H1 (cell line): ENCODE data around the gene SESN1. TPM values are rescaled to one million over a fixed set of nuclear protein-coding genes. Genes with fewer than 3 reads are reported as not detected.

Experiments used
- CTCF ChIA-PET: fragments of 300-600 bp; sonication (Branson Sonifier 250); formaldehyde crosslinking; loops from one replicate; lab custom pipeline; 2021; ENCODE audit not compliant: partially characterized antibody; lab: Charles Lee
- POLR2A ChIA-PET: fragments of 300-600 bp; sonication (Branson Sonifier 250); formaldehyde crosslinking; loops from one replicate; lab custom pipeline; 2021; ENCODE audit warnings: inconsistent platforms; ENCODE audit not compliant: partially characterized antibody; lab: Charles Lee
- DNase-seq, 2 experiments: peaks; one replicate each; pipeline versions ENCODE4 v3.0.0 to v3.0.0-alpha.2; 2010 to 2022; ENCODE audit warnings: low spot score in 2 of 2, low read depth in 1 of 2, mixed read lengths in 1 of 2
- FAIRE-seq: peaks from 2 replicates; lab custom pipeline; 2011; peaks lifted over from hg19 to GRCh38; lab: Jason Lieb, UNC
- H2AFZ ChIP-seq: 2 replicates; pipeline ENCODE4 v1.8.1; 2012; ENCODE audit warnings: low read length, inconsistent platforms
- H2AK5ac ChIP-seq: 2 replicates; pipeline ENCODE4 v1.6.1; 2013; ENCODE audit warnings: low read depth, low read length
- H2BK120ac ChIP-seq: replicated peaks from 2 replicates; pipeline ENCODE3; 2013; ENCODE audit warnings: low read depth, low read length, inconsistent platforms
- H2BK12ac ChIP-seq: 2 replicates; pipeline ENCODE4 v1.6.1; 2013; ENCODE audit warnings: low read depth, low read length
- H2BK15ac ChIP-seq: 2 replicates; pipeline ENCODE4 v1.6.1; 2013; ENCODE audit warnings: low read length
- H2BK20ac ChIP-seq: 2 replicates; pipeline ENCODE4 v1.6.1; 2013; ENCODE audit warnings: low read length
- H2BK5ac ChIP-seq: 2 replicates; pipeline ENCODE4 v1.6.1; 2013; ENCODE audit warnings: low read depth, low read length
- H3K14ac ChIP-seq: 2 replicates; pipeline ENCODE4 v1.6.1; 2013; ENCODE audit warnings: inconsistent platforms; ENCODE audit not compliant: insufficient read length
- H3K18ac ChIP-seq: 2 replicates; pipeline ENCODE4 v1.6.1; 2013; ENCODE audit warnings: low read length; ENCODE audit errors: extremely low read depth
- H3K23ac ChIP-seq: 2 replicates; pipeline ENCODE4 v1.6.1; 2013; ENCODE audit warnings: inconsistent platforms; ENCODE audit not compliant: insufficient read length
- H3K23me2 ChIP-seq: 2 replicates; pipeline ENCODE4 v1.6.1; 2013; ENCODE audit warnings: low read depth, low read length
- H3K27ac ChIP-seq: 2 replicates; pipeline ENCODE4 v1.6.1; 2011; ENCODE audit warnings: low read depth, low read length, inconsistent platforms
- H3K27me3 ChIP-seq, 4 experiments: replicated peaks in 1 of 4; 1 replicate in 1 of 4; 2 replicates in 3 of 4; pipeline versions ENCODE4 v1.6.1 to v1.8.1; 2011 to 2013; ENCODE audit warnings: low read length in 3 of 4, mild to moderate bottlenecking in 3 of 4, inconsistent platforms in 2 of 4, mixed read lengths in 2 of 4, moderate library complexity in 1 of 4; ENCODE audit not compliant: control insufficient read depth in 3 of 4, insufficient read depth in 3 of 4; ENCODE audit errors: extremely low read depth in 1 of 4
- H3K36me3 ChIP-seq, 4 experiments: 2 replicates each; pipeline versions ENCODE4 v1.6.1 to v1.8.1; 2011 to 2013; ENCODE audit warnings: mild to moderate bottlenecking in 4 of 4, low read length in 3 of 4, moderate library complexity in 2 of 4, control low read depth in 1 of 4, inconsistent platforms in 1 of 4; ENCODE audit not compliant: insufficient read depth in 4 of 4, control insufficient read depth in 2 of 4
- H3K4ac ChIP-seq: replicated peaks from 2 replicates; pipeline ENCODE3; 2013; ENCODE audit warnings: low read length, low read depth, mixed read lengths, inconsistent platforms; ENCODE audit not compliant: insufficient read length
- H3K4me1 ChIP-seq, 4 experiments: replicated peaks in 1 of 4; 1 replicate in 1 of 4; 2 replicates in 3 of 4; pipeline versions ENCODE4 v1.6.1 to v1.8.1; 2011 to 2013; ENCODE audit warnings: low read length in 3 of 4, inconsistent platforms in 2 of 4, mixed read lengths in 1 of 4; ENCODE audit not compliant: insufficient read depth in 4 of 4, control insufficient read depth in 3 of 4
- H3K4me2 ChIP-seq, 2 experiments: 2 replicates each; pipeline versions ENCODE4 v1.6.1 to v1.8.1; 2011 to 2013; ENCODE audit warnings: low read depth in 2 of 2, low read length in 2 of 2, control low read depth in 1 of 2, inconsistent platforms in 1 of 2, mild to moderate bottlenecking in 1 of 2; ENCODE audit not compliant: insufficient read depth in 1 of 2
- H3K4me3 ChIP-seq, 4 experiments: fragments of 200-600, 300-600 bp in 1 of 4; sonication (generic), shearing (Covaris generic), sonication (Bioruptor Twin) in 1 of 4; 2 replicates each; pipeline versions ENCODE4 v1.5.1 to v1.8.1; 2011 to 2016; ENCODE audit warnings: low read length in 4 of 4, low read depth in 3 of 4, control low read depth in 2 of 4, inconsistent platforms in 2 of 4, mild to moderate bottlenecking in 2 of 4, mixed read lengths in 1 of 4, moderate library complexity in 1 of 4; ENCODE audit not compliant: insufficient read depth in 2 of 4; ENCODE audit errors: extremely low read depth in 1 of 4
- H3K56ac ChIP-seq: replicated peaks from 2 replicates; pipeline ENCODE3; 2013; ENCODE audit warnings: low read depth, mild to moderate bottlenecking, mixed read lengths, low read length, inconsistent platforms; ENCODE audit not compliant: insufficient read length
- H3K79me1 ChIP-seq: 2 replicates; pipeline ENCODE4 v1.6.1; 2013; ENCODE audit warnings: low read depth, low read length, control low read depth
- H3K79me2 ChIP-seq, 2 experiments: 2 replicates each; pipeline versions ENCODE4 v1.6.1 to v1.8.1; 2012 to 2013; ENCODE audit warnings: low read length in 2 of 2, mild to moderate bottlenecking in 2 of 2, inconsistent platforms in 1 of 2; ENCODE audit not compliant: insufficient read depth in 2 of 2, control insufficient read depth in 1 of 2
- H3K9ac ChIP-seq, 4 experiments: replicated peaks in 1 of 4; 1 replicate in 1 of 4; 2 replicates in 3 of 4; pipeline versions ENCODE4 v1.6.1 to v1.8.1; 2011 to 2013; ENCODE audit warnings: low read depth in 3 of 4, low read length in 3 of 4, control low read depth in 2 of 4, mild to moderate bottlenecking in 2 of 4, moderate library complexity in 2 of 4, inconsistent platforms in 1 of 4; ENCODE audit errors: extremely low read depth in 1 of 4
- H3K9me3 ChIP-seq, 2 experiments: 2 replicates each; pipeline versions ENCODE4 v1.6.1 to v1.8.1; 2012 to 2013; ENCODE audit warnings: mild to moderate bottlenecking in 2 of 2, moderate library complexity in 2 of 2, control low read depth in 1 of 2, inconsistent platforms in 1 of 2, low read depth in 1 of 2, low read length in 1 of 2, mixed read lengths in 1 of 2; ENCODE audit not compliant: insufficient read depth in 2 of 2
- H4K20me1 ChIP-seq, 2 experiments: replicated peaks in 1 of 2; 2 replicates each; pipeline versions ENCODE3 to v1.8.1; 2011 to 2013; ENCODE audit warnings: inconsistent platforms in 2 of 2, low read length in 2 of 2, mild to moderate bottlenecking in 1 of 2; ENCODE audit not compliant: insufficient read depth in 2 of 2, control insufficient read depth in 1 of 2
- H4K5ac ChIP-seq: 2 replicates; pipeline ENCODE4 v1.6.1; 2013; ENCODE audit warnings: low read length, low read depth, mixed read lengths, inconsistent platforms; ENCODE audit not compliant: insufficient read length
- H4K8ac ChIP-seq: 2 replicates; pipeline ENCODE4 v1.8.0; 2013; ENCODE audit warnings: mild to moderate bottlenecking, moderate library complexity, low read length, inconsistent platforms; ENCODE audit not compliant: insufficient read depth; ENCODE audit errors: extremely low read depth
- H4K91ac ChIP-seq: replicated peaks from 2 replicates; pipeline ENCODE3; 2013; ENCODE audit warnings: low read length, mixed read lengths, inconsistent platforms; ENCODE audit not compliant: insufficient read length
- CEBPB ChIP-seq: IDR thresholded peaks from 2 replicates; pipeline ENCODE4 v1.6.1; 2012; ENCODE audit warnings: low read depth, low read length
- KDM4A ChIP-seq: IDR thresholded peaks from one replicate; pipeline ENCODE4 v1.7.1; 2012; ENCODE audit warnings: low read depth, mild to moderate bottlenecking, moderate library complexity, low read length, inconsistent platforms; ENCODE audit not compliant: severe bottlenecking
- RAD21 ChIP-seq, 2 experiments: IDR thresholded peaks in 1 of 2; conservative IDR thresholded peaks in 1 of 2; 2 replicates each; pipeline ENCODE4 v1.6.1; 2011; ENCODE audit warnings: low read depth in 2 of 2, low read length in 2 of 2, improper control_type of control experiment in 1 of 2, inconsistent platforms in 1 of 2, mild to moderate bottlenecking in 1 of 2, moderate library complexity in 1 of 2
- SIX5 ChIP-seq: IDR thresholded peaks from 2 replicates; pipeline ENCODE4 v1.6.1; 2011; ENCODE audit warnings: mild to moderate bottlenecking, low read depth, low read length
- WGBS, 2 experiments: shearing (Covaris generic) in 1 of 2; methylation state at CpG; one replicate each; pipeline versions ENCODE4 v1.1.6 to v1.1.7; 2013 to 2015; ENCODE audit warnings: low lambda C conversion rate in 2 of 2, mixed read lengths in 2 of 2, inconsistent platforms in 1 of 2, low coverage in 1 of 2, missing lambda C conversion rate in 1 of 2; ENCODE audit not compliant: insufficient replicate concordance in 2 of 2, insufficient coverage in 1 of 2, insufficient read length in 1 of 2; ENCODE audit errors: extremely low coverage in 1 of 2, missing lambda C conversion rate in 1 of 2; 5-methylcytosine and 5-hydroxymethylcytosine counted together
- polyA plus RNA-seq, 7 experiments: library from polyadenylated mRNA; depleted of rRNA in 3 of 7; stranded (reverse) in 5 of 7; unstranded in 2 of 7; fragments of >200 nt in 5 of 7; fragments of 200-250 nt in 2 of 7; gene quantifications; 1 replicate in 5 of 7; 2 replicates in 1 of 7; 4 replicates in 1 of 7; pipeline versions ENCODE4 v1.2.1 to v1.2.3, GENCODE V29; 2011 to 2013; ENCODE audit warnings: missing spikeins in 2 of 7, mixed read lengths in 2 of 7
- total RNA-seq: library from RNA; stranded (reverse); fragmentation: NEBNext Ultra II Directional; extraction: Animal tissue kit (Norgen Biotek cat#: 25700); gene quantifications from 2 replicates; pipeline ENCODE4 v1.2.1, GENCODE V29; 2021
- TF ChIP-seq, protein P1 (sequence below), 3 experiments: IDR thresholded peaks; 1 replicate in 2 of 3; 2 replicates in 1 of 3; pipeline versions ENCODE4 v1.5.1 to v1.6.1; 2011; ENCODE audit warnings: low read length in 3 of 3, mild to moderate bottlenecking in 3 of 3, inconsistent platforms in 2 of 3, low read depth in 1 of 3, moderate library complexity in 1 of 3; ENCODE audit not compliant: insufficient read depth in 1 of 3; ENCODE audit errors: control extremely low read depth in 1 of 3

The SESN1 gene
- total and polyA plus RNA-seq, 2 of the 8 experiments (the other 6 are each of a cell fraction or from before 2014, with no cell fraction given), result 12.8 to 15.6 TPM

DNA sequence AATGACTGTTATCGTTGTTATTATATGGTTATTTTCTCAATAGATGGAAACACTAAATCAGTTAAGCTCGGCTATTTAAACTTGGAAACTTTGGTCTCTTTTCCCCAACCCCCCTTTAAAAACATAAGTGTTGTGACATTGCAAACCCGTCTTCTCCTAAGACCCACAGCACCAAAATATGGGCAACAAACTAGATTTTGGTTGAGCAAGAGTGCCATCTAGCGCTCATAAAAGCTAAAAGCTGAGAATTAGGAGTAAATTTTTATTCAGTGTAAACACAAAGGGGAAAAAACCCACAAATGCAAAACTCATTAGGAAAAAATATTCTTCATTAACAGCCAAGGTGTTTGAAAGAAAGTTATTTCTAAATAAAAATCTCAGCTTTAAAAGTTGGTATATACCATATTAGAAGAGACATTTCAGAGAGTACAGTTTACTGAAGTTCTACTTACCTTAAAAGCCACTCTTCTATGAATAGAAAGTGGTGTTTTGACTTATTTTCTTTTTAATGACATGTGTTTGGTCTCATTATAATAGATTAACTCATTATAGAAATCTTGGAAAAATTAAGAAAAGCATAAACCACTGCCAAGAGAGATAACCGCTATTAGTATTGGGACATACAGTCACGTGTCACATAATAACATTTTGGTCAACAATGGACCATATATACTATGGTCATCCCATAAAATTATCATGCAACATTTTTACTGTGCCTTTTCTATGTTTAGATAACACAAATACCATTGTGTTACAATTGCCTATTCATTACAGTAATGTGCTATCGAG, 21.1 kb downstream of the SESN1 start:
- no peak overlapping the region for H2BK12ac ChIP-seq
- DNase-seq, result no peak

More for the DNA sequence above, 21.1 kb downstream of the SESN1 start:
- Histone ChIP-seq H3K4me1 (no peaks in the 10 kb centered on the region), H3K9me3 (no peaks in the 10 kb centered on the region), H3K4ac (no peak overlapping the region), H3K9ac (no peak overlapping the region), H2BK5ac (no peak overlapping the region), H3K18ac (no peak overlapping the region), H4K20me1 (no peaks in the 10 kb centered on the region), H3K79me1 (no peaks in the 10 kb centered on the region), H3K4me2 (no peak overlapping the region), H2BK120ac (no peak overlapping the region), H2BK20ac (no peak overlapping the region), H3K27ac (no peak overlapping the region), H3K36me3 (no peaks in the 10 kb centered on the region), H2BK15ac (no peak overlapping the region), H4K8ac (no peak overlapping the region), H3K23me2 (no peaks in the 10 kb centered on the region), H3K4me3 (no peak overlapping the region), H4K5ac (no peak overlapping the region), H2AK5ac (no peak overlapping the region), H2AFZ (no peak overlapping the region), H3K79me2 (no peaks in the 10 kb centered on the region), H3K14ac (no peak overlapping the region), H4K91ac (no peak overlapping the region), H3K23ac (no peak overlapping the region), H3K27me3 (no peaks in the 10 kb centered on the region), H3K56ac (no peak overlapping the region)
- POLR2A ChIA-PET, result no interaction called here
- CTCF ChIA-PET, result interaction anchor here (0.6 to 6.0 kb wide), 39 partner anchors 11 to 1142 kb away, joined by 3 to 64 read pairs (median 4); partner anchors contain the start of gene SESN1
- FAIRE-seq, result peak; percentile 95
- 53% methylated on average over 7 of the region's 7 CpGs; no CpG with 5 or more reads in 1 of the 2 experiments for WGBS, 2 experiments
- no peak for TF ChIP-seq KDM4A
- TF ChIP-seq, protein P1, sequence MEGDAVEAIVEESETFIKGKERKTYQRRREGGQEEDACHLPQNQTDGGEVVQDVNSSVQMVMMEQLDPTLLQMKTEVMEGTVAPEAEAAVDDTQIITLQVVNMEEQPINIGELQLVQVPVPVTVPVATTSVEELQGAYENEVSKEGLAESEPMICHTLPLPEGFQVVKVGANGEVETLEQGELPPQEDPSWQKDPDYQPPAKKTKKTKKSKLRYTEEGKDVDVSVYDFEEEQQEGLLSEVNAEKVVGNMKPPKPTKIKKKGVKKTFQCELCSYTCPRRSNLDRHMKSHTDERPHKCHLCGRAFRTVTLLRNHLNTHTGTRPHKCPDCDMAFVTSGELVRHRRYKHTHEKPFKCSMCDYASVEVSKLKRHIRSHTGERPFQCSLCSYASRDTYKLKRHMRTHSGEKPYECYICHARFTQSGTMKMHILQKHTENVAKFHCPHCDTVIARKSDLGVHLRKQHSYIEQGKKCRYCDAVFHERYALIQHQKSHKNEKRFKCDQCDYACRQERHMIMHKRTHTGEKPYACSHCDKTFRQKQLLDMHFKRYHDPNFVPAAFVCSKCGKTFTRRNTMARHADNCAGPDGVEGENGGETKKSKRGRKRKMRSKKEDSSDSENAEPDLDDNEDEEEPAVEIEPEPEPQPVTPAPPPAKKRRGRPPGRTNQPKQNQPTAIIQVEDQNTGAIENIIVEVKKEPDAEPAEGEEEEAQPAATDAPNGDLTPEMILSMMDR (IDR thresholded peaks at IDR 0.05; ENCODE audit: control extremely low read depth in 1 of 3, insufficient read depth in 1 of 3, low read depth in 1 of 3, low read length in 3 of 3), result peak in 2 of 3 experiments; percentile 56 to 70; a peak in 3 of 4 replicates
- peak; percentile 88 to 92 for TF ChIP-seq RAD21 (IDR thresholded peaks at IDR 0.05 in 1 of 2, conservative IDR thresholded peaks at IDR 0.05 in 1 of 2; ENCODE audit: low read depth in 2 of 2, low read length in 2 of 2)
- no peak for TF ChIP-seq SIX5
- peak; percentile 50 for TF ChIP-seq CEBPB
- TF ChIP-seq, all 59 proteins: peak for 3
